Suppressor macrophage treated with lipopolysaccharide for 1 hour (primary cell): ENCODE measurements around the gene CLIP1.
"Not testable (repeated sequence)": the region's sequence is repeated elsewhere in the genome, so short reads cannot be mapped to it uniquely, and the experiment has no call there.

Experiments used
- DNase-seq, 3 donors: peaks; one replicate each; pipeline ENCODE4 v3.0.0-alpha.2; 2020 to 2022

Gene CLIP1

DNA sequence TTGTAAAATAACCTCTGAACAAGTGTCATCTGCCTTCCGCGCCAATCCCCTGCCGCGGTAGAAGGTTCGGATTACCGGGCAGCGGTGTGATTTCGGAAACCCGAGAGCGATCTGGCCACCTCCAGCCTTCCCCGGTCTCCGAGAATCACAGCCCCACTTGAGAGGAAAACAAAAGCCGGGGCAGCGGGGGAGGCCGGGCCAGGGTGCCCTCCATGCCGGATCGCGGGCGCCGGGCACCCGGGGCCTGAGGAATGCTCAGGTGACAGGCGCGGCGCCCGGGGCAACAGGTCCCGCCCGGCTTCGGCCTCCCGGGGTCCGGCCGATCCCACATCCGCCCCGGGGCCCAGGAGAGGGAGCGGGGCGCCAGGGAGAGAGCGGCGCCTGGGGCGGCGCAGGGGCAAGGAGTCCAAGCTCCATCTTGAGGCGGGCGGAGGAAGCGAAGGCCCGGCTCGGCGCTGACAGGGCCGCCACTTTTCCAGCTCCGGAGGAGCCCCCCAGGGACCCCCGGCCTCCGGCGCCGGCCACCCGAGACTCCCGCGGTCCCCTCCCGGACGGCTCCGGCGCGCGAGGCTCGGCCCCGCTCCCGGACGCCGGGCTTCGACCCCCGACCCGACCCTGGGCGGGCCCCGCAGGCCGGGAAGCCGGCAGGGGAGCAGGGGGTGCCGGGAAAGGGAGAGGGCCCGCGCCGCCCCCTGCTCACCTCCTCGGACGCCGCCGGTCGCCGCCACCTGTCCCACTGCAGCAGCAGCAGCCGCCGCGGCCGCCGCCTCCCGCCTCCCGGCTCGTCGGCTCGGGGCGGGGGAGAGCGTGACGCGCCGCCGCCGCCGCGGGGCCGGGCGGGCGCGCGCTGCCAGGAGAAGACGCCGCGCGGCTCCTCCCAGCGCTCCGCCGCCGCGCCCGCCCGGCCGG, at the start of gene CLIP1:
Gene CLIP1 (minus strand): TSS at position 849 of the 909 bp plus-strand sequence. CDS start 42,217 bp downstream, outside the sequence.
- peak; percentile 72 to 91 (median 83) for DNase-seq

GRCh38 chr12:122471324-122472226, 49.1 kb upstream of the CLIP1 start:
- DNase-seq = peak; percentile 72 to 90 (median 84)

DNA sequence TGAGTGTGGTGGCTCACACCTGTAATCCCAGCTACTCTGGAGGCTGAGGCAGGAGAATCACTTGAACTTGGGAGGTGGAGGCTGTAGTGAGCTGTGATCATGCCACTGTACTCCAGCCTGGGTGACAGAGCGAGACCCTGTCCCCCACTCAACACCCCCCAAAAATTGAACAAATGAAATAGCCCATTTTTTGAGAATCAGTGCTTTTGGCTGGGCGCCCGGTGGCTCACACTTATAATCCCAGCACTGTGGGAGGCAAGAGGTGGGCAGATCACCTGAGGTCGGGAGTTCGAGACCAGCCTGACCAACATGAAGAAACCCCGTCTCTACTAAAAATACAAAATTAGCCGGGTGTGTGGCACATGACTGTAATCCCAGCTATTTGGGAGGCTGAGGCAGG, 48.1 kb upstream of the CLIP1 start:
- not testable (repeated sequence) for DNase-seq

GRCh38 chr12:122469856-122470255, 47.4 kb upstream of the CLIP1 start:
- not testable (repeated sequence) for DNase-seq

- no peak for DNase-seq
These were observed 45.5 kb upstream of the CLIP1 start for GRCh38 chr12:122467983-122468382.

DNA sequence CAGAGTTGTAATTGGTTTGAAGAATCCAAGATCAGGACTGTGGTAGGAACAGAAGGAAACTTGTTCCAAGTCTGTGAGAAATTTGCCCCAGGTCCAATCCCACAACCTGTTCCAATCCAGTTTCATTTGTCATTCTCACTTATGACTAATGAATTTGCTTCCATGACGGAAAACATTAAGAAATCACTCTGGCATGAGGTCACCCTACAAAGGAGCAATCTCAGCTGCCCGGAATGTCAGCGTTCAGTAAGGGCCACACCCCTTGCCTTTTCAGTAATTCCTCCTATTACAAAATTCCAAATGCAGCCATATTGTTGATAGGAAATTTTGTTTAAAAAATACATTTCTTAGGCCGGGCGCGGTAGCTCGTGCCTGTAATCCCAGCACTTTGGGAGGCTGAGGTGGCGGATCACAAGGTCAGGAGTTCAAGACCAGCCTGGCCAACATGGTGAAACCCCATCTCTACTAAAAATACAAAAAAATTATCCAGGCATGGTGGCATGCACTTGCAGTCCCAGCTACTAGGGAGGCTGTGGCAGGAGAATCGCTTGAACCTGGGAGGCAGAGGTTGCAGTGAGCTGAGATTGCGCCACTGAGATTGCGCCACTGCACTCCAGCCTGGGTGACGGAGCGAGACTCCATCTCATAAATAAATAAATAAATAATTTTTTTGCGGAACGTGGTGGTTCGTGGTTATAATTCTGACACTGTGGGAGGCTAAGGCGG, 42.0 kb upstream of the CLIP1 start:
- peak; percentile 85 to 96 (median 91) for DNase-seq

DNA sequence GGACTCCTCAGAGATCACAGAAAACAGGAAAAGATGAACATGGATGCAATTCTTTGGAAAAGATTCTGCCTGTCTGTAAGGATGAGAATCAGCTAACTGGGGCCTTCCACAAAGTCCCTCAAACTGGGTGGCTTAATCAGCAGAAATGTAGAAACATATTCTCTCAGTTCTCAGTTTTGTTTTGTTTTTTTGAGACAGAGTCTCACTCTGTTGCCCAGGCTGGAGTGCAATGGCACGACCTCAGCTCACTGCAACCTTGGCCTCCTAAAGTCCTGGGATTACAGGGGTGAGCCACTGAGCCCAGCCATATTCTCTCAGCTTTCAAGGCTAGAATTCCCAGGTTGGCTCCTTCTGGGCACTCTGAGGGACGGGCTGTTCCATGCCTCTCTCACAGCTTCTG, 38.2 kb upstream of the CLIP1 start:
- DNase-seq = no peak

DNA sequence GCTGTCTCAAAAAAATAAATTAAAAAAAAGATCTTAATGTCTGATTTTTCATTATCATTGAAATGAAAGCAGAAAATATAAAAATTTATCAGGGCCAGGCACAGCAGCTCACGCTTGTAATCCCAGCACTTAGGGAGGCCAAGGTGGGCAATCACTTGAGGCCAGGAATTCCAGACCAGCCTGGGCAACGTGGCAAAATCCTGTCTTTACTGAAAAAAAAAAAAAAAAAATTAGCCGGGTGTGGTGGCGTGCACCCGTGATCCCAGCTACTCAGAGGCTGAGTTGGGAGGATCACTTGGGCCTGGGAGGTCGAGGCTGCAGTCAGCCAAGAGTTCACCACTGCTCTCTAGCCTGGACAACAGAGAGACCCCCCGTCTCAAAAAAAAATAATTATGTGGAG, 37.6 kb upstream of the CLIP1 start:
- no peak for DNase-seq

- DNase-seq = no peak
These were observed 36.7 kb upstream of the CLIP1 start for GRCh38 chr12:122459211-122459610.

DNA sequence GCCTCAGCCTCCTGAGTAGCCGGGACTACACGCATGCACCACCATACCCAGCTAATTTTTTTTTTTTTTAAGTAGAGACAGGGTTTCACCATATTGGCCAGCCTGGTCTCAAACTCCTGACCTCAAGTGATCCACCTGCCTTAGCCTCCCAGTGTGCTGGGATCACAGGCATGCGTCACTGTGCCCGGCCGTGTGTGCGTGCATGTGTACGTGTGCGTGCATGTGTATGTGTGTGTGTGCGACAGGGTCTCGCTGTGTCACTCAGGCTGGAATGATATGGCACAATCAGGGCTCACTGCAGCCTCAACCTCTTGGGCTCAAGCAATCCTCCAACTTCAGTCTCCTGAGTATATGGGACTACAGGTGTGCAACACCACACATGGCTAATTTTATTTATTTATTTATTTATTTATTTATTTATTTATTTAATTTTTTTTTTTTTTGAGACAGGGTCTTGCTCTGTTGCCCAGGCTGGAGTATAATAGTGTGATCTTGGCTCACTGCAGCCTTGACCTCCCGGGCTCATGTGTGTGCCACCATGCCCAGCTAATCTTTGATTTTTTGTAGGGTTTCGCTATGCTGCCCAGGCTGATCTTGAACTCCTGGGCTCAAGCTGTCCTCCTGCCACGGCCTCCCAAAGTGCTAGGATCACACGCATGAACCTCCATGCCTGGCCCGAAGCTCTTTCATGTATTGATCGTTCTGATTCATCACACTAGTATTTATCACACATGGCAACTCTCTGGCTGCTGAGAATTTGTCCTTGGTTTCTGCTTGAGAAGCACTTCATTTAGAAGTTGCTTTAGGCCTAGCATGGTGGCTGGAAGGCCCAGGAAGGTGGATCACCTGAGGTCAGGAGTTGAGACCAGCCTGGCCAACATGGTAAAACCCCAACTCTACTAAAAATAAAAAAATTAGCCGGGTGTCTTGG, 35.9 kb upstream of the CLIP1 start:
- no peak for DNase-seq

GRCh38 chr12:122457627-122458026, 35.2 kb upstream of the CLIP1 start:
- no peak for DNase-seq

DNA sequence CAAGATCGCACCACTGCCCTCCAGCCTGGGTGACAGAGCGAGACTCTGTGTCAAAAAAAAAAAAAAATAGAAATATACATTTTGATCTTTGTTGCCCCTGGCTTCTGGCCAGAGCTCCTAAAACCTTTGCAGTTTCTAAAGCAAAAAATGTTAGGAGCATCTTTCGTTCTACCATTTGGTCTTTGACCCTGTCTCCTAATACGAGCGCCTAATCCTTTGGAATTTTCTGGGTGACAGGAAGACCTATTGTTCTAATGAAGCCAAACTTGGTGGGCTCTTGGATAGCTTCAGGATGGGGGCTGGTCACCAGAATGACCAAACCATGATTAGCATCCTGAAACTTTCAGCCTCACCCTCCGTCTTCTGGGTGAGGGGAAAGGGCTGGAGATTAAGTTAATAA, 32.3 kb upstream of the CLIP1 start:
- no peak for DNase-seq

GRCh38 chr12:122454250-122454721, 31.8 kb upstream of the CLIP1 start:
- no peak for DNase-seq

DNA sequence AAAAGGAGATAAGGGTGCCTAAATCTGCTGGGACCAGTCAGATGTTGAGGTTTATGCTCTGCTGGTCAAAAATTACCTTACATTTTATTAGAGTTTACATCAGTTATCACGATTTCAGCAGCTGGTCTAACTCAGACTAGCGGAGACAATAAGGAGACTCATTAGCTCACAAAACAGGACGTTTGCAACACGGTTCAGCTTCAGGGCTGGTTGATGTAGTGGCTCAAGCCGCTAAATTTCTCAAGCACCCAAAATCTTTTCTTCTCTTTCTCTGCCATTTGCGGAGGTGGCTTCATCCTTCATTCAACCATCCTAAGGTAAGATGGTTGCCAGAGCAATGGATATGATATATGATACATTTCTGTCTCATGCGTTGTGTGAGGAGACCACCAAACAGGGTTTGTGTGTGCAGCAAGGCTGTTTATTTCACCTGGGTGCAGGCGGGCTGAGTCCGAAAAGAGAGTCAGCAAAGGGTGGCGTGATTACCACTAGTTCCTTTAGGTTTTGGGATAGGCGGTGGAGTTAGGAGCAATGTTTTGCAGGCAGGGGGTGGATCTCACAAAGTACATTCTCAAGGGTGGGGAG, 30.3 kb upstream of the CLIP1 start:
- DNase-seq = no peak

DNA sequence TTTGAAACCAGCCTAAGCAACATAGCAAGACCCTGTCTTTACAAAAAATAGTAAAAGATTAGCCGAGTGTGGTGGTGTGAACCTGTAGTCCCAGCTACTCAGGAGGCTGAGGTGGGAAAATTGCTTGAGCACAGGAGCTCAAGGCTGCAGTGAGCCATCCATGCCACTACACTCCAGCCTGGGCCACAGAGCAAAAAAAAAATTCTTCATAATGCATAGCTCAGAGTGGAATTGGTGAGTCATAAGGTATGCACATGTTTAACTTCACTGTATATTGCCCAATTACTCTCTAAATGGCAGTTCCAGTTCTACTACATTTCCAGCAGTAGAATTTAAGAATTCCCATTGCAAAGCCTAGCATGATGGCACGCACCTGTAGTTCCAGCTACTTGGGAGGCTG, 26.8 kb upstream of the CLIP1 start:
- DNase-seq = peak; percentile 72 to 87 (median 82)

- DNase-seq = not testable (repeated sequence)
These were observed 25.4 kb upstream of the CLIP1 start for GRCh38 chr12:122447825-122448224.

- not testable (repeated sequence) for DNase-seq
These were observed 23.9 kb upstream of the CLIP1 start for GRCh38 chr12:122446390-122446789.

GRCh38 chr12:122444071-122444470, 21.6 kb upstream of the CLIP1 start:
- DNase-seq = not testable (repeated sequence)

DNA sequence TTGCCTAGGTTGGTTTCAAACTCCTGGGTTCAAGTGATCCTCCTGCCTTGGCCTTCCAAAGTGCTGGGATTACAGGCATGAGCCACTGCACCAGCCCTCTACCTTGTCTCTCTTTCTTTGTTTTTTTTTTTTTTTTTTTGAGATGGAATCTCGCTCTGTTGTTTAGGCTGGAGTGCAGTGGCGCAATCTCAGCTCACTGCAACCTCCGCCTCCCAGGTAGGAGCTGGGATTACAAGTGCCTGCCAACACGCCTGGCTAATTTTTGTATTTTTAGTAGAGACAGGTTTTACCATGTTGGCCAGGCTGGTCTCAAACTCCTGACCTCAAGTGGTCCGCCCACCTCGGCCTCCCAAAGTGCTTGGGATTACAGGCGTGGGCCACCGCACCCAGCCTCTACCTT, 16.4 kb upstream of the CLIP1 start:
- not testable (repeated sequence) for DNase-seq

DNA sequence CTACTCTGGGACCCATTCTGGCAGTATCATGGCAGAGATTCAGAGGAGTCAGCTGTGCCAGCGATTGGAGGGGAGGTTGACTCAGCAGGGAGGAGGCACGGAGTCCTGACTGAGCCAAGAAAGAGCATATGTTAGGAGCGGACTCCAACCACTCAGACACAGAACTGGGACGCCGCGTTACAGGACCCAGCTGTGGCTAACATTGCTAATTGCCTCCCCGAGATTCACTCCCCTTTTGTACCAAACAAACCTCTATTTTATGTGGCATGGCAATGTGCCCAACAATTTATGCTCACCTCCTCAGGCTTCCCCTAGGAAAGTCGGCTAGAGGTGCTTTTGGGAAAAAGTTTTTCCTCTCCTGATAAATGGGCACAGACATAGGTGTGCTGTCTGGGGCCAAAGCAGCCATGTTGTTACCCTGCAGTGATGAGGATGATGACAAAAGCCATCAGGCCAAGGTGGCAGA, 15.2 kb upstream of the CLIP1 start:
- no peak for DNase-seq

- DNase-seq = no peak
These were observed 12.7 kb upstream of the CLIP1 start for GRCh38 chr12:122435186-122435585.
